Astrocyte (in vitro differentiated cells and primary cell): ENCODE measurements around the gene ACVR1.

ENCODE experiments used
- CTCF ChIP-seq: IDR thresholded peaks from 2 replicates; pipeline ENCODE4 v1.5.1; 2011; ENCODE audit warnings: low read depth, mild to moderate bottlenecking, inconsistent platforms, low read length, moderate library complexity; ENCODE audit not compliant: insufficient read depth
- EZH2 ChIP-seq: IDR thresholded peaks from 2 replicates; pipeline ENCODE4 v1.6.1; 2012; ENCODE audit warnings: mild to moderate bottlenecking, low read length, inconsistent platforms; ENCODE audit not compliant: insufficient read depth

DNA sequence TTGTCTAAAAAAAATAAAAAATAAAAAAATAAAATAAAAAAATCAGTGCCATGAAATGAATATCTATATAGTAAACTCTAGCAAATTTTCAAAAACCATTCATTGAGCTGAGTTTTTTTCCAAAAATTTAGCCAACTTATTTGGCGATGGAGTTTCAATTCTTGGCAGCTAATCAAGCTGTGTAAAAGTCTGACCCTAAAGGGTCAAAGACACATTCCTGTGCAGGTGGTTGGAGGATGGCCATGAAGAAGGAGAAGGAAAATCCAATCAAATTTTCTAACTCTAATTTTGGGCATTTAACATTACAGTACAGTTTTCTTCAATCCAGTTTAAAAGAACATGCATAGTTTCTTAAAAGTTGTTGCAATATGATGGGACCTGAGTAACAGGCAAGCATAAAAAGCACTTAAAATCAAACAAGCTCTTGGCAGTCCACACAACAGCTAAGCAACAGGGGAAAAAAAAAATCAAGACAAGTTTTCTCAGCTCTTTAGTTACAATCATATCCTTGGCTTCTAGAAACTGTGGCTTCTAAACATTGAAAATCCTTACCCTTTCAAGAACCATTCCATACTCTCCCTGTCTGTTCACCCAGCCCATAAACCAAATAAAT lies 54.5 kb downstream of the ACVR1 start:
- TF ChIP-seq CTCF (no peak), EZH2 (no peak)
